Measurements from ENCODE around the gene KAT2B.
A peak's percentile ranks its signal among the peaks of the same experiment; 100 is the strongest.
"Not testable (repeated sequence)": the region's sequence is repeated elsewhere in the genome, so short reads cannot be mapped to it uniquely, and the experiment has no call there.

The KAT2B gene

GRCh38 chr3:20042331-20042730 lies 2.1 kb downstream of the KAT2B start:
- no peak for DNase-seq

DNA sequence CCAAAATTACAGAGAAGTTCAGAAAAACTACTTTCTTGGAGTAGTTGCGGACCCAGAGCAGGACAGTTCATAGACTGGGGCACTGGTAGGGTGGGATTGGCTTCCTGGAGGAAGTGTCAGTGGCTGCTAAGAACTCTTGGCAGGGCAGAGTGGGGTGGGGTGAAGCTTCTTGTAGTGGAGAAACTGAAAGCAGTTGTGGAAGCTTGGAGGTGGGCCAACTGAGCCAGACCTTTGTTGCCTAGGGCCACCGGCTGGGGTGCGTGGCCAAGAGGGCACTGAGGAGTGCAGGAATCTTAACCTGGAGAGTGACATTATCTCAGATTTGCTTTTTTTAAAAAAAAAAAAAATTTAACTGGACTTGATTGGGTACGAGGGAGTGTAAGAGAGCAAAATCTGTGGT lies 3.1 kb downstream of the KAT2B start:
- DNase-seq: no peak

- no peak for DNase-seq
Observed at GRCh38 chr3:20043825-20044224, 3.6 kb downstream of the KAT2B start.

DNA sequence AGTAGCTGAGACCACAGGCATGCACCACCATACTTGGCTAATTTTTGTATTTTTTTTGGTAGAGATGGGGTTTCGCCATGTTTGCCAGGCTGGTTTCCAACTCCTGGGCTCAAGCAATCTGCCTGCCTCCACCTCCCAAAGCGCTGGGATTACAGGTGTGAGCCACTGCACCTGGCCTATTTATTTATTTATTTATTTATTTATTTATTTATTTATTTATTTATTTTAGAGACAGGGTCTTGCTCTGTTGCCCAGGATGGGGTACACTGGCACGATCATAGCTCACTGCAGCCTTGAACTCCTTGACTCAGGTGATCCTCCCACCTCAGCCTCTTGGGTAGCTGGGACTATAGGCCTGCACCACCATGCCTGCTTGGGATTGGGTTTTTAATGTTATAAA lies 4.9 kb downstream of the KAT2B start:
- not testable (repeated sequence) for DNase-seq

DNA sequence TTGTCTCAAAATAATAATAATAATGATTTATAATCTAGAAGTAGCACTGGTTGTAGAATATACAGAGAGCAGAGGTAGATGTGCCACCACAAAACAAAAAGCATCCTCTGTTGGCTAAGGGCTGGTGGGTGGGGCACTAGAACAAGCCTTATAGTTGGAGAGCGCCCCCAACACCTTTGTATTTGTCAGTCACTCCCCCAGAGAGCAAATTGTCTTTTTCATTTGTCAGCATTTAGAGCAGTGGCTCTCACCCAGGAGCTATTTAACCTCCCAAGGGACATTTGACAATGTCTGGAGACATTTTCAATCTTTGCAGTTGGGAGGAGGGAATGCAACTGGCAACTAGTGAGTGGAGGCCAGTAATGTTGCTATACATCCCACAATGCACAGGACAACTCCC lies 6.3 kb downstream of the KAT2B start:
- no peak for DNase-seq

DNA sequence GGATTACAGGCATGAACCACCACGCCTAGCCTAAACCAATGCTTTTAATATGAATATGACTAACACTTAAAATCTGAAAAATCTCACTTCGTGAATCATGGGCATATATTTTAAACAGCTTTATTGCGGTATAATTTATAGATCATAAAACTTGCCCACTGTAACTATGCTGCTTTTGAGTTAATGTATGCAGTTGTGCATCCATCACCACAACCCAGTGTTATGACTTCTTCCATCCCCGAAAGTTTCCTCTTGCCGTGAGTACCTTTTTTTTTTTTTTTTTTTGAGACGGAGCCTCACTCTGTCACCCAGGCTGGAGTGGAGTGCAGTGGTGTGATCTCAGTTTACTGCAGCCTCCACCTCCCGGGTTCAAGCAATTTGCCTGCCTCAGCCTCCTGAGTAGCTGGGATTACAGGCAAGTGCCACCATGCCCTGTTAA lies 7.1 kb downstream of the KAT2B start:
- no peak for DNase-seq

DNA sequence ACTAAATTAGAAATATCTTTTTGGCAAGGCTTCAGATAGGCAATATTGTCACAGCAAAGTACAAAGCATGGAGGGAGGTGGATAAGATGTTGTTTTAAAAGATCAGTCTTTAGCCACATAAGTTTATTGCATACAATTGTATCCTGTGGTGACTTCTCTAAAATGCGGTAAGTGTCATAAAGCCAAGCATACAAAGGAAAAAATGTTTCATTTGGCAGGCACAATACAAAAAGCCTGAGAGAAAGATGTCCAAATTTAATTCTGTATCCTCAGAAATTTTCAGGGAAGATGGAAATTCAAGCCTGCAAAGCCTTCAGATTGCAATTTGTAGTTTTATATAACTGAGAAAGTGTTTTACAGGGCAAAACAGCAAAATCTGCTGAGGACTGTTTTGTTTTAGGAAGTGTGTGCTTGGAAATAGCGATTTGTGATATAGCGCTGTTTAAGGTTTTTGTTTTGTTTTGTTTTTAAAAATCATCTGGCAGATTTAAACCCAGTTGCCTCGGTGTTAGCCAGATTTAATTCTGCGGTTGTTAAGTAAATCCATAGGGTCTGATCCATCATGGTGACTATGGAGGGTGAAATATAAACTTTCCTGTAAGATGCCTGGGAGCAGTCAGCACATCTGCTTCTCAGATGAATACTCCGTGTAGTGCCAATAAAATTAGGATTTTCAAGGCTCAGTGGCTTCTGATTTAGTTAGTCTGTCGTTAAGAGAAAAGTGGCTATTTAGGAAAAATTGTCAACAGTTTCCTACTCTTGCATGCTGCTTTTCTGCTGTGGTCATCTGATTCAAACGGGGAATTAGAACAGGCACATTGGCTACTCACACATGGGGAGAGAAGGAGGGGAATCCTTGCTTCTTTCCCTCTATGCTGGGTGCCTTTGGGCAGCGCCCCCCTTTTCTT lies 8.0 kb downstream of the KAT2B start:
- peak; percentile 56 for DNase-seq

DNA sequence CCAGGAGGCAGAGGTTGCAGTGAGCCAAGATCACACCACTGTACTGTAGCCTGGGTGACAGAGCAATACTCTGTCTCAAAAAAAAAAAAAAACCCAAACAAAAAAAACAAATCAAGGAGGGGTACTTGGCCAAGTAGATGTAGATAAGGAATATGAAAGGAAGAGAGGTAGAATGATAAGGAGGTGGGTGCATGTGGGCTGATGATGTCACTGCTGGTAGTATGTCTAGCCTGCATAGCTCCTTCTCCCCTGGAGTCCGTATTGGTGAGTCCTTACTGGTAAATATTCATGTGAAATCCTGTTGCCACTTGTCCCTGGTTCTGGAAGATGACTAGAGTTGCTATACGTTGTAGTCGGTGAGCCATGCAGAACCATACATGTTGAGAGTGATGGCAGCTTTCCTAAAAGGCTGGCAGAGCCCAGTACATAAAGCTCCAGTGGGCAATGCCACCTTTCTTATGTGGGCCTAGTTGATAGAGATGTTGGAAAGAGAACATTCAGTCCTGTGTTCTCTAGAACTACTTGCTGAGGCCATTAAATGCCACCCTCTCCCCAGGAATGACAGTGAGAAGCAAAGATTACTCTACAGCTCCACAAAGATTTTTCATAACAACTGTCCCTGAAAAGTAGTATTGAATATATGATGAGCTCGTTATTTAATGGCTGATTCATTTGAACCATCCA lies 11.0 kb downstream of the KAT2B start:
- DNase-seq: no peak

DNA sequence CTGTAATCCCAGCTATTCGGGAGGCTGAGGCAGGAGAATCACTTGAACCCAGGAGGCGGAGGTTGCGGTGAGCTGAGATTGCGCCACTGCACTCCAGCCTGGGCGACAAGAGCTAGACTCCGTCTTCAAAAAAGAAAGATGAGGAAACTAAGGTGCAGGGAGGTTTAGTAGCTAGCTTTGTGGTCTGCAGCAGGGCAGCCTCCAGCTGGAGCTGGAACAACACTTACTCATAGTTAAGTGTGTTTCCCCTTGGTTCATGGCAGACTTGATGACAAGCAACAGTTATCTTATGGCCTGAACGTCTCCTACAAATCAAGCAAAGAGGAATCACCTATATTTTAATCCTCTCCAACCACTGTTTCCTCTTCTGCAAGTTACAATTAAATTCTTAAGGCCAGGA lies 12.6 kb downstream of the KAT2B start:
- DNase-seq: no peak

DNA sequence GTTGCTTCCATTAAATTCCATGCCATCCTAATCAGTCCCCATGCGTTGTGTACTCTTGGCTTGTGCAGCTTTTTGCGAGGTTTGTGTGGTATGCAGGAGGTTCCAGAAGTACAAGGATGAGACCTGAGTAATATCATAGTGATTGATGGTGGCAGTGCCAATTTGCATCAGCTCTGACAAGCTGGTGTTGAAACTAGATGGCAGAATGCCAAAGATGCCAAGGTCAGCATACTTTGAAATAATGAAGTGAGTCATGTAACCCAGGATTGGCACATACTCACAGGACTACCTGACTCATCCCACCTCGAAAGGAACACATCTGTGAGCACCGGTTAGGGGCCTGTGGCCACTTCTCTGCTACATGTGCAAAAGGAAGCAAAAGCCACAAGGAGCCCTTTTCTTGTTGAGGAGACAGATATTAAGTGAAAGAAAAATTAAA lies 14.3 kb downstream of the KAT2B start:
- no peak for DNase-seq

DNA sequence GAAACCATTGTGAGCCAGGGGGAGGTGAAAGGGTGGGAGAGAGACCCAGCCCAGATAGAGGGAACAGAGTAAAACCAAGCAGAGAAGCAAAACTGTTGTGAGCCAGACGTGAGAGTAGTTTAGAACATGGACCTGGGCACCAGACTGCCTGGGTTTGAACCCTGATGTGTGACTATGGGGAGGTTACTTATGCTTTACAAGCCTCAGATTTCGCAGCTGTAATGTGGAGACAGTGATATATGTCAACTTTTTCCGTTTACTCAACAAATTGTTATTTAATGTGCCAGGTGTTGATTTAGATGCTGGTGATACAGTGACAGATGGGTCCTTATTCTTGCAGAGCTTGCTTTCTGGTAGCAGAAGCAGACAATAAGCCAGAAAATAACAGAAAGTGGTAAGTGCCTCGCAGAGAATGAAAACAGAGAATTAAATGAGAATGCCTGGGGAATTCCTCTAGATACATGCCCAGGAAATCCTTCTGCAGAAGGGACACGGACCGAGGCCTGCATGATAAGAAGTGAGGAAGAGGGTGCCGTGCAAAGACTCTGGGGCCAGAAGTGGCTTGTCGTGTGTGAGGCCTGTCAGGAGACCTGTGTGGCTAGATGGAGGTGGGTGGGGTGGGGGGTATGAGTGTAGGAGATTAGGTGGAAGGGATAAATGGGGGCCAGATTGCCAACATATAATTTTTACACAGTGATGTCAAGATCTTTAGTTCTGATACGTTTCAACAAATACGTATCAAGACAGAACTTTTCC lies 15.0 kb downstream of the KAT2B start:
- no peak for DNase-seq

GRCh38 chr3:20055842-20056241 lies 15.6 kb downstream of the KAT2B start:
- DNase-seq: no peak

GRCh38 chr3:20056725-20057611 lies 16.7 kb downstream of the KAT2B start:
- no peak for DNase-seq

DNA sequence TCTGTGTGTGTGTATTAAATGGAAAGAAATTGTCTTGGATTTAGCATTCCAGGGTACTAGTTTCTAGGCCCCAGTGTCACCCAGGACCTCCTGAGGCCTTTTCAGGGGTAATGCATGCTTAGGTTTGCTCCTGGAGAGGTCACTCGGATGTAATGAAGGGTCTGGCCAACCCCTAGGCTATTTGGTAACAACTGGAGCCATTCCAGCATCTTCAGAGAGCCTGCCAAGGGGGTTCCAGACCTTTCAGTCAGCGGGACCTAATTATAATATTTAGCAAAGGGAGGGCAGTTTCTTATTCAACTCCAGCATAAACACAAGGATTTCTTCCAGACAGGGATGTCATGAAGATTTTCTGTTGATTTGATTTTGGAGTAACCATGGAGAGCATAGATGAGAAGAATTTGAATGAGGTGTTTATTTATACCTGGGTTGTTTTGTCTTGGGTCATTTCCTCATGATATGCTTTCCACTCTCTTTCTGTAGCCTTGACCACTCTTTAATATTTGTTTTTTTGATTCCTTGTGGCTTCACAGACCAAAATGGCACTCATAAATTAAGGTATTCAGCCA lies 17.4 kb downstream of the KAT2B start:
- DNase-seq: no peak

GRCh38 chr3:20059929-20060328 lies 19.7 kb downstream of the KAT2B start:
- DNase-seq: no peak

- peak; percentile 25 for DNase-seq
Observed at GRCh38 chr3:20060974-20061685, 20.9 kb downstream of the KAT2B start.

GRCh38 chr3:20062996-20063395 lies 22.8 kb downstream of the KAT2B start:
- DNase-seq: no peak

GRCh38 chr3:20064387-20064786 lies 24.1 kb downstream of the KAT2B start:
- DNase-seq: no peak

- DNase-seq: peak; percentile 88
Observed at GRCh38 chr3:20064796-20065564, 24.7 kb downstream of the KAT2B start.

DNA sequence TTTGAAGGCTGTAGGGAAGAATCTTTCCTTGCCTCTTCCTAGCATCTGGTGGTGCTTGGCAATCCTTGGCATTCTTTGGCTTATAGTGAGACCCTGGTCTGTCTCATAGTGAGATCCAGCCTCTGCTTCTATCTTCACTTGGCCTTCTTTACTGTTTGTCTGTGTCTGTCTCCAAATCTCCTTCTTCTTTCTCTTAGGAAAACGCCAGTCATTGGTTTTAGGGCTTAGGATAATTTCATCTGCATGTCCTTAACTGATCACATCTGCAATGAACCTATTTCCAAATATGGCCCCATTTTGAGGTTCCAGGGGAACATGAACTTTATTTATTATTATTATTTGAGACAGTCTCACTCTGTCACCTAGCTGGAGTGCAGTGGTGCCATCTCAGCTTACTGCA lies 25.8 kb downstream of the KAT2B start:
- DNase-seq: no peak

All from eye (tissue), 1 donor.